NCI-H1105 (cell line): ENCODE measurements around the gene KIF26B.

Experiments used
- DNase-seq: peaks from one replicate; lab custom pipeline; 2025; lab: John Stamatoyannopoulos, UW

KIF26B gene

DNA sequence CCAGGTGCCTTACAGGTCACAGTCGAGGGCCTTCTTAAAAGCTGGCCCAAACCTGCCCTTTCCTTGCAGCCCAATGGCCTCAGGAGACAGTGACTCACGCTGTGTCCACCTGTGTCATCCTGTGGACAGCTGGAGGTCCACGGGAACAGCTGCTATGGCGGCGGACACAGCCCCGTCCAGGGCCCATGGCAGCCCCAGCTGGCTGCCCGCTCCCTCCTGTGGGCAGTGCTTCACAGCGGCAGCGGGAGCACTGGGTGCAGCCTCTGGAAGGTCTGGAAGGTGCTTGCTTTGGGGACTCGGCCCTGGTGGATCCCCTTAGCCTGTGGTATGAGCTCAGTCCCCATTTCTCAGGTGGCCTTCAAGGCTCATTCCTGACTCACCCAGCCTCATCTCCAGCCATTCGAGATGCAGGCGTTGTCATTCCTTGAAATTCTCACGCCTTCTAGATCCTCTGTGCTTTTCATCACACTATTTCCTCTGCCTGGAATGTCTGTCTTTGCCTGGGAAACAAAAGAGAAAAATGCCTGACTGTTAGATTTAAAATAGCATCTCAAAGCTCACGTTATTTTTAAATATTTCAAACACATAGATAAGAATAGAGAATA, 86.8 kb downstream of the KIF26B start:
- no peak for DNase-seq

DNA sequence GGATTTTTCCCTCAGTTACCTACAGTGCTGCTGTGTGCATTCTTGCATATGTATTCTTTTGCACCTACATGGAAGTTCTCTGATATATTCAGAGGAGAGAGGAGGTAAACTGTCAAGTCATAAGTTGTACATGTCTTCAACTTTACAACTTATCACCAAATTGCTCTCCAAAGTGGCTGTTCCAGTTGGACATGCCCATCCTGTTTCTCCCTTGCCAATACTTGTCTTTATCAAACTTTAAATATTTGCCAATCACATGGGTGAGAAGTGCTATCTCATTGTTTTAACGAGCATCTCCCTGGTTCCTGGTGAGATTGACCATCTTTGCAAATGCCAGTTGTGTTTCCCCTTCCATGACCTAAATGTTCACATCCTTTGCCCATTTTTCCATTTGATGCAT, 88.2 kb downstream of the KIF26B start:
- no peak for DNase-seq

DNA sequence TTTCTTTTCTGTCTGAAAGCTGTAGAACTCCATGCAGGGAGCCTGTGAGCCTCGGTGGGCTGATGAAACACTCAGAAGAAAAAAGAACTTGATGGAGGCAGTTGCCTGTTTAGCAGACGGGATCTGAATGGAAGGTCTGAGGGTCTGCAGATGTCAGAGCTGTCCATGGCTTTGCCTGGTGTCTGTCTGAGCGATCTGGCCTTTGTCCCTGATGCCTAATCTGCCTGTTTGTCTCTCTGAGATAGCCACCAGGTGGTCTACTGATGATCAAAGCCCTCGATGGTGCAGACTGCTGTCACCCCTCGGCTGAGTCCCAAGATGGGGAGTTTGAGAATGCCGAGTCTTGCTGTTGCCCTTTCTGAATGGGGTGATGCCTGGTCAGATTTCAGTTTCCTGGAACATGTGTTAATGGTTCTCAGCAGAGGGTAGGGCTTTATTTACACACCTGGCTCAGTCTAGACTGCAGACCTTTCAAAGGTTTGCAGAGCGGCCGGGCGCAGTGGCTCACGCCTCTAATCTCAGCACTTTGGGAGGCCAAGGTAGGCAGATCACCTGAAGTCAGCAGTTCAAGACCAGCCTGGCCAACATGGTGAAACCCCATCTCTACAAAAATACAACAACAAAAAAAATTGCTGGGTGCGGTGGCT, 90.4 kb downstream of the KIF26B start:
- DNase-seq = no peak

DNA sequence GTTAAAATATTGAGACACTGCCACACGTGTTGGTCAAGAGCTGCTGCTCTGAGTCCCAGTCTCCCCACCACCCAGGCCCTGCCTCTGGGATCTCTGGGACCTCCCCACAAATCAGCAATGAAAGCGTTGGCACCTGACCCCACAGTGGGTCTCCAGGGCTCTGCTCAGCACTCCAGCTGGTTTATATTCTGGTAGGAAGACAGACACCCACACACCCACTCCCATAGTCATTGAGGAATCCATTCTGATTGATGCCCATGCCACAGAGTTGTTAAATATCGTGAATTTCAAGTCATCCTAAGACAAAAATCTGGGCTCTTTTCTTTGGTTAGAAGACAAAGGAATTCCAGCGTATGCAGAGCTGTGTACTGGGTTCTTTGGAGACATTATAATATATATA, 91.6 kb downstream of the KIF26B start:
- DNase-seq = no peak

DNA sequence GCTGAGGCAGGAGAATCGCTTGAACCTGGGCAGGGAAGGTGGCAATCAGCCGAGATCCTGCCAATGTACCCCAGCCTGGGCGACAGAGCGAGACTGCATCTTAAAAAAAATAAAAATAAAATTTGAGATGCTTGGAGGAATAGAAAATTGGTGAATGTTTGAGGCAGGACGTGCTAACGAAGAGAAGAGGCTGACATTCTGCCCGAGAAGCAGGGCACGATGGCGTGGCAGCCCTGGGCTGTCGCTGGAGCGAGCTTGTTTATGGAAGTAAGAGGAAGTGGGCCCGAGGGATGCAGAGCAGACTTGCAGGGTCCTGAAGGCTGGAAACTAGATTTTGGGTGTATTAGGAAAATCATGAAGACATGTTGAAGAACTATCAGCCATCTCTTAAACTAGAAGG, 92.6 kb downstream of the KIF26B start:
- DNase-seq = no peak

DNA sequence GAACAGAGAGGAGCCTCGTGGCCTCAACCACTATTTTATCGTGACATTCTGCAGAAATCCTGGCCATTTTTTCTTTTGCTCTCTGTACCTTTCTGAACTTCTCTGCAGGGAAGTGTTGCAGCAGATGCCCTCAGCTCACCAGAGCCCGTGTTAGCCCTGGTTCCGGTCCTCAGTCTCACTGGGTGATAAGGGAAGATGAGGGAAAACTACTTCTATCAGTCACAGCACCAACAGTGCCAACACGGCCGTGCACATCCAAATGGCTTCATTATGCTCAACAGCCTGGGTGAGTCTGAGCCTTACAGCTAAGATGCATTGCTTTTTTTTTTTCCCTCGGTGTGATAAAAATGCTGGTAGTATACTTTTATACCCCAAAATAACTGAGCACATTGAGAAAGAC, 93.0 kb downstream of the KIF26B start:
- DNase-seq = no peak

DNA sequence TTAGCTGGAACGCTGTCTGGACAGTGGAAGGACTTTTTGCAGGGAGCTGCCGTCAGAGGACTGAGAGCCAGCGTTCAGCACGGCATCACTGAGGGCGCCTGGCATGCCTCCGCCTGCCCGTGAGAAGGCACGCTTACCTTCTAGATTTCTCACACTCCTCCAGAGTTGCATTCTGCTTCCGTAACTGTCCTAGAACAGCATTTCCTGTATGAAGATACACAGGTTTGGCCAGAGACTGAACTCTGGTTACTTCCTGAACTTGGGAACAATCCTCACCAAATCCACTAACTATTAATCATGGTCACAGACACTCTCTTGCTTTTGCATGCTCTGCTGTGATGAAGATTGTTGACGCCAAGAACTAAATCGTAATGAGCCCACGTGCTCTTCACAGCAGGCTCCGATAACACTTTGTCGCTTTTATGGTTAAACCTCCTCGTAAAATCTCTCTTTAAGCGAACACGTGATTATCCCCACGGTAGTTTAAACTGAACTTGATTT, 93.5 kb downstream of the KIF26B start:
- no peak for DNase-seq

DNA sequence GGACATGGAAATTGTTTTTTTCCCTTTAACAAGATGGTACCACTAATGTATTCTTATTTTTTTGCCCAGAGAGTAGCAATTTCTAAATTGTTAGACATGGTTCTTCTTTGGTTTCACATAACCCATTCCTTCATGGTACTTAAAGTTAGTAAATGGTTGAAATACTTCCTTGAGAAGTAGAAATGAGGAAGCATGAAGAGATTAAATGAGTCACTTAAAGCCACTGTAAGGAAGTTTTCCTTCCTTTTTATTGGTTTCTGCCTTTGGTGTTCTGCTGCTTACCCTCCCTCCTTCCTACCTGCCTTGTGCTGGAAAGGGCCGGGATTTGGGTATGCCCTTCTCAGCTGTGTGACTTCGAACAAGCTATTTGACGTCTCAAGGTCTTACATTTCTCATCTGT, 101.0 kb downstream of the KIF26B start:
- no peak for DNase-seq

DNA sequence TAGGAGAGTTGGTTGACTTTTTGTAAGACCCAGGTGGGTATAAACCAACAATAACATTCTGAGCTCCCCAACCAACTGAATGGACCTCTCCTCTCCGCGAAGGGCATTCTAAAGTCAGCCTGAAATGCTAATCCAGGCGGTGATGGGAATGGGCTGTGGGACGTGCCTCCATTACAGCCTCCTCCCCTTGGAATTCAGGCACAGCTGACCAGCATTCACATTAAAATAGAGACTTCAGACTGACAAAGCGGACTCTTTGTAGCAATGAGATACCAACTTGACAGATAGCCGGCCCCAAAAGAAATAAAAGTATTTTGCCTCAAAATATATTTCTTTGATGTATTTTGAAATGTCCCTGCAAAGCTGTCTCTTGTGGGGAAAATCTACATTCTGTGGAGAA, 101.7 kb downstream of the KIF26B start:
- no peak for DNase-seq

DNA sequence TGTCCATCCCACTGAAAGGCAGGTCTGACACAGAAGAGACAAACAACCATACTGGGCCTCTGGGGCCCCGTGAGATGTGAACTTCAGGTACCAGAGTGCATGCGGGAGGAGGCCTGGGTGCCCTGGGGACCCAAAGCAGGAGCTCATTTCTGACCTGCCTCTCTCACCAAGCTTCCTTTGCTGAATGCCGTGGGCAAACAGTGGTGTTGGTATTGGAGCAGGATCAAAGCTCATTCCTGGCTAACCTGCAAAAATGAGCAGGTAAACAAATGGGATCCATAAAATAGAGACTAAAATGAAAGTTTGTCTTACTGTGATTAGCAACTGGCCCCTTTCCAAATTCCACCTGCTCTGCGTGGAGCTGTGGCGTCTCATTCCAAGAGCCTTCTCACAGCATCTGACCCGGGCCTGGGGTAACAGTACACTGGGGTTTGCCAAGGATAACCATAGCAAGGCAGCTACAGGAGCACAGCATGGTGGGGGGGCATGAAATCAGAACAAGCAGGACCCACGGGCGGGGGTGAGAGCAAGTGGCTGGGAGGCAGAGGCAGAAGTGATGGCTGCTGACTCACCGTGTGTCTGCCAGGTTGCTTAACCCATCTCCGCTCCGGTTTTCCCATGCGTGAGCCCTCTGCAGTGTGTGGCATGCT, 103.6 kb downstream of the KIF26B start:
- peak; percentile 18 for DNase-seq

DNA sequence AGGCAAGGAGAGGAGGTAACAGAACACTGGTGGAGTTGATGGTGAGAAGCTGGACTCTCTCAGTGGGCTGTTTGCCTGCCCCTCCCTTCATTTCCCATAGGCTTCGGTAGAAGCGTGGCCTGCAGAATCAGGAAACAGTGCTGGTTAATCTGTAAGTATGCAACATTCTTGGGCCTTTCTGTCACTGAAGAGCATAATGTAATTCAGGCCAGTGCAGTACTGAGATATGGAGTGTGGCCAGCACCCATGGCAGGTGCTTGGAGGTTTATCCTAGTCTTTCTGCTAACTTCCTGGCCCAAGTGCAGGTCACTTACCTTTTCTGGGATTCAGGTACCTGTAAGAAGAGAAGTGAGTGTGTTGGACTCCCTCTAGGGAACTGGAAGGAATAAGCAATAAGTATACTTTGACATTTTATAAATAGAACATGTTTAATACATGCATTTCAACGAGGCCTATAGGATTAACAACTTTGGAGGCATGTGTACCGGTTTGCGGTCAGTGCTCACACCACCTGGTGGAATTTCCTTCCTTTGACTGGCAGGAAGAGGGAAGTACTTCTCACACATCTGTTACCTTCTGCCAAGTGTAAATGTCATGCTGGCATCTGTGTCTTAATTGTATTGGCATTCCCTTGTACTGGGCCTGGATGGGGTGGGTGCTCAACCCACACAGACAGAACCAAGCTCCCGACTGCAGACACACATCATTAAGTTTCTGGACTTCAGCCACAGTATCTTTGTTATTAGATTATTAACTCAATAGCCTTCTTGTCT, 105.5 kb downstream of the KIF26B start:
- DNase-seq = no peak

DNA sequence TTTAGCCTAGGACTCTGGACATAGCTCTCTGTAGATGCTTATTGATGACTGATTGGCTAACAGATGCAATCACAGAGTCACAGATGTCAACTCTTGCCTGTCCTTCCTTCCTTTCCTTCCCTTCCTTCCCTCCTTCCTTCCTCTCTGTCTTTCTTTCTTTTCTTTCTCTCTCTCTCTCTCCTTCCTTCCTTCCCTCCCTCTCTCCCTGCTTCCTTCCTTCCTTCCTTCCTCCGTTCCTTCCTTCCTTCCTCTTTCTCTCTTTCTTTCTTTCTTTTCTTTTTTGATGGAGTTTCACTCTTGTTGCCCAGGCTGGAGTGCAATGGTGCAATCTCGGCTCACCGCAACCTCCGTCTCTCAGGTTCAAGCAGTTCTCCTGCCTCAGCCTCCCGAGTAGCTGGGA, 106.1 kb downstream of the KIF26B start:
- DNase-seq = no peak

DNA sequence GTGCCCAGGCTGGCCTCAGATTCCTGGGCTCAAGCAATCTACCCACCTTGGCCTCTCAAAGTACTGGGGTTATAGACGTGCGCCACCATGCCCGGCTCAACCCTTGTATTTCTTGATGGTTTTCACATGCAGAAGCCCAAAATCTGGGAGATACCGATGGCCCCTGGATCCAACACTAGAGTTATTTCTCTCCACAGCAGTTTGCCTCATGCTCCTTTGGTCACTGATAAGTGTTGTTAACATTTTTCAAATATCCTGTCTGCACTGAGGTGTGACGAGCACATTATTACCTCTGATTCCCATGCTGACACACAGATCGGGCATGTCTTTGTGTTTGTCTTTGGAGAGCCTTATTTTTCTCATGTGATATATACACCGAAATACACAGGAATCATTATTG, 107.0 kb downstream of the KIF26B start:
- DNase-seq = no peak

DNA sequence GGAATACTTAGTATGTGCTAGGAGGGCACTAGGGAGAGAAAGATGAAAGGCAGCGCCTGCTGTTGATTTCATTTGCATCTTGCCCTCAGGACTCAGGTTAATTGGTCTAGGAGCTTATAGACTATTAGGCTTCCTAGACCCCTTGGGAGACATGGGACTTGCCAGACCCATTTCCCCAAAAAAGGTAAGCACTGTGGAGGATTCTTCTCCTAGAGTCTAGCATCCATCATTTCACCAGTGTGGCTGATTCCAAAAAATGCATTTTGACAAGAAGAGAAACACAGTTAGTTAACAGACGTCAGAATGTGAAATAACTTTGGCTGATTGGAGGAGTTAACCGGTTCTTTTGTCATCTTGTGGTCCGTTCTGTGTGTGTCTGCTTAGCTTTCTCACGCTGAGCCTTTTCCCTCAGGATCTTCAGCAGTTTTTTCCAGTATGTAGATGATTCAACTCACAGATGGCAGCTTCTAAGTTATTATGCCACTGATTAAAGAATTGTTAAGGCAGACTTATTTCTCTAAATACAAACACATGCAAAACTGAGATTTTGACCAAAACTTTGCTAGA, 108.8 kb downstream of the KIF26B start:
- no peak for DNase-seq

DNA sequence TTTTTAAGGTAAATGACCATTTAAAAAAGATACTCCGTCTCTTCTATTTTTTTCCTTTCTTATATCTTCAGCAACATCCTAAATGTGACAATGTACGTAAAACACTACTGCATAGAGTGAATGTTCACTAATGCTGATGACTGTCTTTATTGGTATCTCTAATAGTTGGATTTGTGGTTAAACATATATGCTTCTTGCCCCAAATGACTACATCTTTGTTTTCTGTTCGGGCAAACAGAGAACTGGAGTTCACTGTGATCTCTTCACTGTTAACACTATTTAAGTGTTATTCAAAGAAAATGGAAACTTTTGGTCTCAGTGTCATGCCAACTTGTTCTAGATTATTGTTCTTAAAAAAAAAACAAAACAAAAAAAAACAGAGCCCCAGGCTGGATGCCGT, 109.4 kb downstream of the KIF26B start:
- DNase-seq = no peak

DNA sequence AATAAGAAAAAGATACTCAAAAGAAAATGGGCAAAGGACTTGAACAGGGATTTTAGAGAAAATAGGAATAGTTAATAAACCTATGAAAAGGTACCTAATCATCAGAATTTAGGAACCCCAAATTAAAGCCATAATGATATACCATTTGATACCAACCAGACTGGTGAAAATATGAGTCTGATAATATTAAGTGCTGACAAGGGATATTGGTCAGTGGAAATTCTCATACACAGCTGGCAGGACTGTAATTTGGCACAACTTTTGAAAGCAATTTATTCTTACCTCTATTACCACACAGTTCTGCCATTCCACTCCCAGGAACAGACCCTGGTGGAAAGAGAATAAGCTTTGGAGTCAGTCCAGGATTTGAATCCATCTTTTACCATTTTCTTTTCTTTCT, 111.3 kb downstream of the KIF26B start:
- no peak for DNase-seq

DNA sequence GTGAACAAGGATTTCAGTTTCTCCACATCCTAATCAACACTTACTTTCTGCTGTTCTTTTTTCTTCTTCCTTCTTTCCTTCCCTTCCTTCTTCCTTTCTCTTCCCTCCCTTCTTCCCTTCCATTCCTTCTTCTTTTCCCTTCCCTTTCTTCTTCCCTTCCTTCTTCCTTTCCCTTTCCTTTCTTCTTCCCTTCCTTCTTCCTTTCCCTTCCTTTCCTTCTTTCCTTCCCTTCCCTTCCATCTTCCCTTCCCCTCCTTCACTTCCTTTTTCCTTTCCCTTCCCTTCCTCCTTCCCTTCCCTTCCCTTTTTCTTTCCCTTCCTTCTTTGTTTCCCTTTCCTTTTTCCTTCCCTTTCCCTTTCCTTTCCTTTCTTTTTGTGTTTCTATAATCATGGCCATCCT, 115.3 kb downstream of the KIF26B start:
- no peak for DNase-seq

DNA sequence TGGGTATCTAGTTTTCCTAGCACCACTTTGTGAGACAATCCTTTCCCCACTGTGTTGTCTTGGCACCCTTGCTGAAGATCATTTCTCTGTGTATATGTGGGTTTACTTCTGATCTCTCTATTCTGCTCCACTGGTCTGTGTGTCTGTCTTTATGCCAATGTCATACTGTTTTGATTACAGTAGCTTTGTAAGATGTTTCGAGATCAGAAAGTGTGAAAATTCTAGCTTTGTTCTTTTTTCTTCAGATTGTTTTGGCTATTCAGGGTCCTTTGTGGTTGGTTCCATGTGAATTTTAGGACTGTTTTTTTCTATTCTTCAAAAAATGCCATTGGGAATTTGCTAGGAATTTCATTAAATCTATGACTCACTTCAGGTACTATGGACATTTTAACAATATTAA, 116.2 kb downstream of the KIF26B start:
- DNase-seq = no peak

DNA sequence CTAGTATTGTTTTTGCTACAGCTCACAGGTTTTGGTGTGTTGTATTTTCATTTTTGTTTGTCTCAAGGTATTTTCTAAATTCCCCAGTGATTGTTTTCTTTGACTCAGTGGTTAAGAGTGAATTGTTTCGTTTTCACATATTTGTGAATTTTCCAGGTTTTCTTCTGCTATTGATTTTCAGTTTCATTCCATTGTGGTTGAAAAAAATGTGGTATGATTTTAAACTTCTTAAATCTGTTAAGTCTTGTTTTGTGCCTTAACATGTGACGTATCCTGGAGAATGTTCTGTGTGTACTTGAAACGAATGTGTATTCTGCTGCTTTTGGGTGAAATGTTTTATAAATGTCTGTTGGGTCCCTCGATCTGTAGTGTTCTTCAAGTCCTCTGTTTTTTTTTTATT, 117.9 kb downstream of the KIF26B start:
- DNase-seq = no peak

DNA sequence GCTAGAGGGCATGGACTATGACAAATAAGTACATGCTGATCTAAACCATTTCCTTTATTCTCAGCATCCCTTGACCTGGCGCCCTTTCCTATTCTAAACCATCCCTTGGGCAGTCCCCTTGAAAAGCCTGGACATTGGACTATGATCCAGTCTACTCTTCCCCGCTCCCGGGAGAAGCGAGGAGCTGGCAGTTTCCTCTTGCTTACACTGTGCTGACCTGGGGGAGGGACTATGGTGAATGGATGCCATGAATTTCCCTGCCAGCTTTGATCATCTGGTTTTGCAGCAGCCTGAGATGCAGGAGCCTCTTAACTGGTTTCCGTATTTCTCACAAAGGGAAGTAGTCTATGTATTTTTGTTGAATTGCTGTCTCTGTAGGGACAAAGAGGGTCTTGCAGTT, 121.7 kb downstream of the KIF26B start:
- no peak for DNase-seq

DNA sequence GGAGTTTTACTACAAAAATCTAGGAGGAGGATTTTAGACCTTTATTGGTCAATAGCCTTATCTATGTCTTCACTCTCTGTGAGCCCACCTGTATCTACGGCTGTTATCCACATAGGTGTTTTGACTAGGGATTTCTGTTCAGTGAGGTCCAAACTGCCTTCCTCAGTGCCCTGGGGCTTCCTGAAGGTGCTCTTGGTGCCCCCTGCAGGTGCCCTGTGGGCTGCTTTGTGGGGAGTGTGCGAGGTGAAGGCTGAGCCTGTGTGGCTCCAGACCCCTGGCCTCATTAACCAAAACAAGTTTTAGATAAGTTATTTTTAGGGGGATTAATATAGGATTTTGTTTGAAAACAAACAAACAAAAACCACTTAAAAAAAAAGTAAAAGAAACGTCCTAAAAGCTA, 122.5 kb downstream of the KIF26B start:
- no peak for DNase-seq

DNA sequence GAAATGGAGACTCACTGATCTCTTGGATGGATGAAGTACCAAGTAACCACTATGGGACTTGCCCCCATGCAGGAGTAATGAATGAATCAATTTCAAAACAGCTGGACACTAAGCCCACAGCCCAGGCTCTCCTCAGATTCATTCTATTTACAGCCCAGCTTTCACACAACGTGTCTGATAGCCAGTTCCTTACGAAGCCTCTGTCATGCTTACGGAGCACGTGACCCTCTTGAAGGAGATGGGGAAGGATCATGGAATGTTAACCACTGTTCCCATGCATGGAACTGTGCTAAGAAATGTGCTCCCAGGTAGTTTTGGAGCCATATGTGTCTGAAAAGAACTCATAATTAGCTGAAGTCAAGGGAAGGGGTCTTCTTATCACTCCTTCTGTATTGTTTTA, 124.1 kb downstream of the KIF26B start:
- DNase-seq = no peak

DNA sequence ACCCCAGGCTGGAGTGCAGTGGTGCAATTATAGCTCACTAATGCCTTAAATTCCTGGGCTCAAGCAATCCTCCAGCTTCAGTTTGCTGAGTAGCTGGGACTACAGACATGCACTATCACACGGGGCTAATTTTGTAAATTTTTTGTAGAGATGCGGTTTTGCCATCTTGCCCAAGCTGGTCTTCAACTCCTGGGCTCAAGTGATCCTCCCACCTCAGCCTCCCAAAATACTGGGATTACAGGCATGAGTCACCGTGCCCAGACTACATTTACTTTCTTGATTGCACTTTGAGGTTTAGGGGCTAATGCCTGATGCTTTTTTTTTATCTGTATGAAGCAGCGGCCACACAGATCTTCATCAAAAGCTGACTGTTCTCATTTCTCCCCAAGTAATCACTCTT, 124.6 kb downstream of the KIF26B start:
- DNase-seq = no peak
